Measurements from ENCODE around the gene ORAI3.
"Not testable (repeated sequence)": the region's sequence is repeated elsewhere in the genome, so short reads cannot be mapped to it uniquely, and the experiment has no call there.

The ORAI3 gene

DNA sequence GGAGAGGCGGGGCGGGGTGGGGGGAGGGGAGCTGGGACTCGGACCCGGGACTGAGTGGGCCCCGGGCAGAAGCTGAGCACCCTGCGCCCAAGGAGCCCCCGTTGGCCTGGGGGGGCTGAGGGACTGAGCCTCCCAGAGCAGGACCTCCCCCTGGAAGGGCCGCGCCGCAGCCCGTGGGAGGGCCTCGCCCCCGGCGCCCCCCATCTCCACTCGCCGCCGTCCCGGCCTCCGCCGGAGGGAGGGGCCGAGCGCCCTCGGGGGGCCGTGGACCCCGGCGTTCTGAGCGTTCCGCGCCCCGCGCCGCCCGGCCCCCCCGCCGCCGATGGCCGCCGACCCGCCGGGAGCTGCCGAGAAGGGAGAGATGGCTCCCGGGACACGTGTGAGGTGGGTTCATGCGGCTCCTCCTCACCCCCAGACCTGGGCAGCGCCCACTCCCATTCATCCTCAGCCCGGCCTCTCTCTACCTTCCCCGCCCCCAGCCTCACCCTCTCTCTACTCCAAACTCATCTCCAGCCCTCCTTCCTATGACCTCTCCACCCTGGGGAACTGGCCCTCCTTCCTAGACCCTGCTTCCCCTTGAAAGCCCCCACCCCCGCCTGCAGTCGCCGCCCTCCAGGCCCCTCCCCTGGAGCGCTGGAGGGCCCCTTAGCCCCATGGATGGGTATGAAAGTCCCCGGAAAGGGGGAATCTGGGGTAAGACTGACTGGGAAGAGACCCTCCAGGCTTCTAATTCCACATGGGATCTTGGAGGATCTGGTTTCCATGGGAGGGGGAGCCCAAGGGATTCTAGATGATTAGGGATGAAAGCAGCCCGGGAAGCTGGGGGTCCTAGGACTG lies 24.6 kb upstream of the ORAI3 start:
- DNase-seq = no peak

DNA sequence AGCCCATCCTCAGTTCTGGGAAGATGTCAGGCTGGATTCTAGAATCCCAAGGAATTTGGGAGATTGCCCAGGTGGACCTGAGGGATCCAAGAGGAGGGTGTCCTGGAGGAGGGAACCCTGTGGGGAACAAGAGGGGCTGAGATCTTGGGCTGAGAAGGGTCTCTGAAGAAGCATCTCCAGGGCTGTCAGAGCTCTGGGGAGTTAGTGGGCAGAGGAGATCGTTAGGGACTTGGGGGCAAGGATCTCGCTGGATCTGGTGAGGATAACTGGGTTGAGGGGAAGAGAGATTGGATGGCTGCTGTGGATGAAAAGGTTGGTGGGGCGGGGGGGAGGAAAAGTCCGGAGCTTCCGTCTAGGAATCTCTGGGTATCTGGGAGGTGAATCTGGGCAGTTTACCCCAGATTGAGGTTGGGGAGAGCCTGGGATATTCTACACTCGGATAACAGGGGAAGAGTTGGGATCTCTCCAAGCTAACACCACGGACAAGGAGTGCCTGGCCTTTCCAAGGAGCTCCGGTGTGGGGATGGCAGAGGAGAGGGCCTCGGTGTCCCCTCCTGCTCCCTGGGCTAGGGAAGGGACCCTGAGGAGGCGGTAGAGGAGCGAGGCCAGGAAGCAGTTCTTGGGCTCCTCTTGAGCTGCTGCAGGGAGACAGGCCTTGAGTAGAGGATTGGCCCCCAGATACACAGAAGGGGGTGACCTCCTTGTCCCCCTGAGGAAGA lies 23.8 kb upstream of the ORAI3 start:
- no peak for DNase-seq

DNA sequence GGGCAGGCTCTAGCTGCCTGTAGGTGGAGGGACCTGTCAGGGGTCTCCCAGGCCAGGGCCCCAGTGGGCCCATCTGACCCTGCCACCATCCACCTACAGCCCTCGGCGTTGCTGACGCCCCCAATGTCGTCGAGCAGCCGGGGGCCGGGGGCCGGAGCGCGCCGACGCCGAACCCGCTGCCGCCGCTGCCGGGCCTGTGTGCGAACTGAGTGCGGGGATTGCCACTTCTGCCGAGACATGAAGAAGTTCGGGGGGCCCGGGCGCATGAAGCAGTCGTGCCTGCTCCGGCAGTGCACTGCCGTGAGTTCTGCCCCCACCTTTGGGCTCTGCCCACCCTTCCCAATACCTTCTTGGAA lies 23.3 kb upstream of the ORAI3 start:
- no peak for DNase-seq

DNA sequence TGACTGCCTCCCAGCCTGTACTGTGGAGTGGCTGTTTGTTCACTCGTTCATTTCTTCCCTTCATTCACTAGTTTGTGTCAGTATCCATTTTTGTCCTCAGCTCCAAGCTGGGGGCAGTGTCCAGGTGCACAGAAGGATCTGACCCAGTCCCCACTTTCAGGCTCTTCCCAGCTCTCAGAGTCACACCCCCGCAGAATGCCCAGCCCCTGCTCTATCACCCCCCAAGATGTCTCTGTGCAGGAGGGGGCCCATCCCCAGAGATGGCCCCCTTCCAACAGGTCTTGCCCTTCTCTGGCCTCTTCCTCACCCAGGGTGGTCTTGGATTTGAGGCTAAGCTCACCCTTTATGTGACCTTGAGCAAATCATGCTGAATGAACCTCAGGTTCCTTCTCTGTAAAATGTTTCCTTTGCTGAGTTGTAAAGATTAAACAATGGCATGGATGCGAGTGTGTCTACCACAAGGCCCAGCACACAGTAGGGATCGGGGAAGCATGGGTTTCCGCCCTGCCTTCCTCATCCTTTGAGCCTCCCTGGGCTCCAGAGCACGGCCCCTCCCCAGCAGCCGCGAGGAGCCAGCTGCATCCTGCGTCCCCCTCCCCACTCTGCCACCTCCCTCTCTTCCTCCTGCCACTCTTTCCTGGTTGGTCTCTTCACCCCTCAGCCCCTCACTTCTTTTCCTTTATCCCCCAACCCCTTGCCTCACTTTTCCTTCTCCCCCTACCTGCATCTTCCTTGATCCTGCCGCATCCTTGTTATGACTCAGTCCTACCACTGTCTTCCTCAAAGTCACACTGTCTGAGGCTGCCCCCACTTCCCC lies 22.7 kb upstream of the ORAI3 start:
- no peak for DNase-seq

DNA sequence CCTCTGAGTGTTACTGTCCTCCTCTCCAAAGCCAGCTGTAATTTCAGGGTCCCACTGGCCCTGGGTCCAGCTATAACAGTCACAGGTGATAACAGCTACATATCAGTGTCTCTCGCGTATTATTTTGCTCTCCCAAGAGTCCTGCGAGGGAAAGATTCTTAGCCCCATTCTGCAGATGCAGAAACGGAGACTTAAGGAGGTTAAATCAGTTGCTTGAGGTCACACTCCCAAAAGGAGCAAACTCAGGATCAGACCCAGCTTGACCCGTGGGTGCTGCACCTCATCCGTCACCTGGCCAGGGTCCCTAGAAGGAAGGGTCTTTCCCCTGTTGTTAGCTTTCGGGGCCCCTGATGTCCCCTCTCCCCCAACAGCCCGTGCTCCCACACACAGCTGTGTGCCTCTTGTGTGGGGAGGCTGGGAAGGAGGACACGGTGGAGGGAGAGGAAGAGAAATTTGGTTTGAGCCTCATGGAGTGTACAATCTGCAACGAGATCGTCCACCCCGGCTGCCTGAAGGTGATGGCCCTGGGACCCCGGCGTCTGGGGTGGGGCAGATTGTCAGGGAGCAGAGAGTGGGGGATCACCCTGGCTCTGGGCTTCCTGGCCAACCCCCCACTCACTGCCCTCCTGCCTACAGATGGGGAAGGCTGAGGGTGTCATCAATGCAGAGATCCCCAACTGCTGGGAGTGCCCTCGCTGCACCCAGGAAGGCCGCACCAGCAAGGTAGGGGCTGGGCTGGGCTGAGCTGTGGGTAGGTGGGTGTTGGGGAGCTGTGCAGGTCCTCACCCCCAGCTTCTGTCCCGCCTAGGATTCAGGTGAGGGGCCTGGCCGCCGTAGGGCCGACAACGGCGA lies 21.7 kb upstream of the ORAI3 start:
- no peak for DNase-seq

DNA sequence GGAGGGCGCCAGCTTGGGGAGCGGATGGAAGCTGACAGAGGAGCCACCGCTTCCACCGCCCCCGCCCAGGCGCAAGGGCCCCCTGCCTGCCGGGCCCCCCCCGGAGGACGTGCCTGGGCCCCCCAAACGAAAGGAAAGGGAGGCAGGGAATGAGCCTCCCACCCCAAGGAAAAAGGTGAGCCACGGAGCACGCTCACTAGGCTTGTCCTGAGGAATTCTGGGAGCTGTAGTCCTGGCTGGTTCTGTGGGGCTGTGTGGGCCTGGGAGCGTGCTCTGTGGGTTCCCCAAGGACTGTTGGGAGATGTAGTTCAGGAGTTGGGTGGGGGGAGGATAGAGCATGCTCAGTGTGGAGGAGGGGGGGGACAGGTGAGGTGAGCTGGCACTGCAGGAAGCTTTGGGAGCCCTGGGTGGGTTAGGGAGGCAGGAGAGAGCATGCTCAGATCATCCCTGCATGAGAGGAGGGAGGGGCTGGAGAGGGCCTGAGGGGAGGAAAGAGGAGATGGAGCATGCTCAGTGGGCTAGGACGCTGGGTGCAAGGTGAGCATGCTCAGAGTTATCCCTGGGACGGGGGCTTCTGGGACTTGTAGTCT lies 21.0 kb upstream of the ORAI3 start:
- peak; percentile 54 for DNase-seq

DNA sequence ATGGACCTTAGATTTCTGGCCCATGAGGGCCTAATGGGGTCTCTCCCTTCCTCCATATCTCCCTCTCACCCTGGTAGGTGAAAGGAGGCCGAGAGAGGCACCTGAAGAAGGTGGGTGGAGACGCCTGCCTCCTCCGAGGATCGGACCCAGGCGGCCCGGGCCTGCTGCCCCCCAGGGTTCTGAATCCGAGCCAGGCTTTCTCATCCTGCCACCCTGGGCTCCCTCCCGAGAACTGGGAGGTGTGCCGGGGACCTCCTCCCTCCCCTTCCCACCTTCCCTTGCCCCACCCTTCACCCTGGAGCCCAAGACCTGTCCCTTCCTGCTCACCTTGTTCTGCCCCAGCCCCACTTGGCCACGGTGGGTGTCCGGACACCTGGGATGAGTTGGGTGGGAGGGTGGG lies 20.5 kb upstream of the ORAI3 start:
- DNase-seq = no peak

DNA sequence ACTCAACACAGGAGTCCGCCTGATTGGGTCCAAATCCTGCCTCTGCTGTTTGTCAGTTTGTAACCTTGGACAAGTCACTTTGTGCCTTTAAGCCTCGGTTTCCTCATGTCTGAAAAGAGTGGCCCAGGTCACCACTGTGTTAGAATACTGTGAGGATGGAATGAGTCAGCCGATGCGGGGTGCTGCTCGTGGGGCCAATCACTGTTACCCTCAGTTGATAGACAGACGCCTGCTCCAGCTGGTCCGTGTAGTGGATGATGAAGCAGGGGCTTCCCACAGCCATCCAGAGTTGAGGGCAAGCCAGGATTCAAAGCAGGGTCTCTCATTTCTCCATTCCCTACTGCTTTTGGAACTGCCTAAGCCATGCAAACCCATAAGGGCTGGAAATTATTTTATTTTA lies 19.7 kb upstream of the ORAI3 start:
- DNase-seq = no peak

DNA sequence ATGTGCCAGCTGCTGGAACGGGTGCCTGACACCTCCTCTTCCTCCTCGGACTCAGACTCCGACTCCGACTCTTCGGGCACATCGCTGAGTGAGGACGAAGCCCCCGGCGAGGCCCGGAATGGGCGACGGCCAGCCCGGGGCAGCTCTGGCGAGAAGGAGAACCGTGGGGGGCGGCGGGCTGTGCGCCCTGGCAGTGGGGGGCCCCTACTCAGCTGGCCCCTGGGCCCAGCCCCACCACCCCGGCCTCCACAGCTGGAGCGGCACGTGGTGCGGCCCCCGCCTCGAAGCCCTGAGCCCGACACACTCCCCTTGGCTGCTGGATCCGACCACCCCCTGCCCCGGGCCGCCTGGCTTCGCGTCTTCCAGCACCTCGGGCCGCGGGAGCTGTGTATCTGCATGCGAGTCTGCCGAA lies 18.7 kb upstream of the ORAI3 start:
- DNase-seq = no peak

DNA sequence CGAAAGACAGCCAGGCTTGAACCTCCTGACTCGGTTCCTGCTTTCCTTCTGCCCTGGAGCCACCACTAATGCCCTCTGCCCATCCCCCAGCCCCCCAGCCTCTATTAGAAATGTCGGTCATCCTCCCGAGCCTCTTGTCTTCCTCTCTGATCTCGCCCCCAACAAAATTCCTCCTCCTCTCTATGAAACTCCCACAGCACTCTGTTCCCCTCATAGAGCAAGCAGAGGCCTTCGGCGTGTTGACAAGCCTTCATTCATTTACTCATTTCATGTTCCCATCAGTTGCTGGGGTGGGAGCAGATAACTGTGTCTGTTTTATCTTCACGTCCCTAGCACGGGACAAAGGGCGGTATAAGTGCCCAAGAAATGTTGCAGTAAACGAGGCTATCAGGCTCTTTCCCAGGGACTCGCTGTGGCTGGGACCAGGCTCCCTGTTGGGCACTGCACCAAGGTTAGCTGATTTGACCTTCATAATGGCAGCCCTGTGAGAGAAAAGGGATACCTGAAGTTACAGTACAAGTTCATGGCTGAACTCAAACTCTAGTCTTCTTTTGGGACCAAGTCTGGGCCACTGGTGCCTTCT lies 17.7 kb upstream of the ORAI3 start:
- DNase-seq = no peak

DNA sequence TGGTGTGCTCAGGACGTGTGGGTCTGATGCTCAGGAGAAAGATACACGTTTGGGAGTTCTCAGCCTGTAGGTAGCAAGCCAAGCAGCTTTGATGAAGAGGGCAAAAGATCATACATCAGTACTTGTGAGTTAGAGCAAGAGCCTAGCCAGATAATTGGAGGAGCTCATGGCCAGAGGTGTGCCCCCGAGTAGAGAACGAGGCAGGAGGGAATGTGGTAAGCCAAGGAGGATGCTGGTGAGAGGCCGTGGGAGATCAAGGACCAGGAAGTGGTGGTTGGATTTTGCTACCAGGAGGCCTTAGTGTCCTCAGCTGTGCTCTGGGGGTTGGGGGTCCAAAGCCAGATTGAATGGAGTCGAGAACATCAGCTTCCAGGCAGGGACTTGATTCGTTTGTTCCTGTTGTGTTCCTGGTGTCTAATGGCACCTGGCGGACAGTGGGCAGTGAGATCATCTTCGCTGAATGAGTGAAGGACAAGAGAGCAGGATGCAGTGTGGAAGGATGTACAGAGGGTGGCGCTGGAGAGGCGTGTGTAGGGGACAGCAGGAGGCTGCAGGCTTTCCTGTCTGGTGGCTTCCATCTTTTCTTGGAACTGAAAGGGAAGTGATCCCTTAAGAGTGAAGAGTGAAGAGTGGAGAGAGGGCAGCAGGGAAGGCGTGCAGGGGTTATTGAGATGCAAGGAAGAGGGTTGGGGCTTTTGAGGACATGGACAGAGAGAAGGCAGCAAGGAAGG lies 13.9 kb upstream of the ORAI3 start:
- DNase-seq = peak; percentile 47

DNA sequence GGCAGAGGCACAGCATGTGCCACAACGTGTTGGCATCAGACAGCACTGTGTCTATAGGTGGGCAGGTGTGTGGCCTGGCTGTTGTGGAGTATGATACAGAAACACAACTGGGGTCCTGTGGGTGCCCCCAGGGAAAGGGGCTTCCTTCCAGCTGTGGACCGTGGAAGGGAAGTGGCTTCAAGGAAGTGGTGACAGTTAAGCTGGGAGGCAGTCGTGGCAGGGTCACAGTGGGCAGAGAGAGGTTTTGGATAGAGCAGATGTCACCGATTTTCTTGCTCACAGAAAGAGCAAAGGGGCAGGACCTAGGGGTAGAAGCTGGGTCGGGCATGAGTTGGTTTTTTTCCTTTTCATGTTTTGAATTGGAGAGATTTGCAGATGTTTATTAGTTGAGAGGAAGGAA lies 11.2 kb upstream of the ORAI3 start:
- no peak for DNase-seq

DNA sequence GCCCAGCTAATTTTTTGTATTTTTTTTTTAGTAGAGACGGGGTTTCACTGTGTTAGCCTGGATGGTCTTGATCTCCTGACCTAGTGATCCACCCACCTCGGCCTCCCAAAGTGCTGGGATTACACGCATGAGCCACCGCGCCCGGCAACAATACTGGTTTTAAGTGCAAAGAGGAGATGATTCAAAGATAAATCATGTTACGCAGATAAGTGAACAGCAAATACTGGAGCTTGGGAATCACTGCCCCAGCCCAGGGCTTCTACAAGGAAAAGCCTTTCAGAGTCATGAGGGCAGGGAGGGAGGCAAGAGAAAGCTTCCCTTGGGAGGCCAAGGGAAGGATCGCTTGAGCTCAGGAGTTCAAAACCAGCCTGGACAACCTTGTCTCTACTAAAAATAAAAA lies 9.3 kb upstream of the ORAI3 start:
- DNase-seq = not testable (repeated sequence)

DNA sequence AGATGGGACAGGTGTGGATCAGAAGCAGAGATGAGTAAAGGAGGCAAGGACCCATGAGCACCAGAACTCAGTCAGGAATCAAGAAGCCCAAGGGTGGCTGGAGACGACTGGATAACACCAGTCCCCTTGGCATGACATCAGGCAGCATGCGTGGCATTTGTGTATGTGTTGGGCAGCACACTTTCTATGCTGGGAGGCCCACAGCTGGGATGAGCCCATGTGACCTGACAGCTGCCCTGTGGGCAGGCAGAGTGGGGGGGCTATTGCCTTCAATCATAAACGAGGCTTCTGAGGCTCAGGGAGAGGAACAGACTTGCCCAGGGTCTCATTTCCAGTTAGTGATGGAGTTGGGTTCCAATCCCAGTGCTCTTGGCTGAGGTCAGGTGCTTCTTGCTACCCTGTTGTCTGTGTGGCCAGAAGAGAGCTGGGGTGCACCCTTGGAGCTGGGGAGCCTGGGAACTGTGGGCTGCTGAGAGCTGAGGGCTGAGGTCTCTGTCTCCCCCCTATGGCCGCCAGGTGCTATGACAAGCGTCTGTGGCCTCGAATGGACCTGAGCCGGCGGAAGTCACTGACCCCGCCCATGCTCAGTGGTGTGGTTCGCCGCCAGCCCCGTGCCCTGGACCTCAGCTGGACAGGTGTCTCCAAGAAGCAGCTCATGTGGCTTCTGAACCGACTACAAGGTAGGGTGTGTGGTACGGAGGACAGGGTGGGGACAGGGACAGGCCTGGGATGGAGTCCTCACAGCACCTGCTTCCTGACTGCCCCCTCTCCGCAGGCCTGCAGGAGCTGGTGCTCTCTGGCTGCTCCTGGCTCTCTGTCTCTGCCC lies 7.1 kb upstream of the ORAI3 start:
- DNase-seq = peak; percentile 73

DNA sequence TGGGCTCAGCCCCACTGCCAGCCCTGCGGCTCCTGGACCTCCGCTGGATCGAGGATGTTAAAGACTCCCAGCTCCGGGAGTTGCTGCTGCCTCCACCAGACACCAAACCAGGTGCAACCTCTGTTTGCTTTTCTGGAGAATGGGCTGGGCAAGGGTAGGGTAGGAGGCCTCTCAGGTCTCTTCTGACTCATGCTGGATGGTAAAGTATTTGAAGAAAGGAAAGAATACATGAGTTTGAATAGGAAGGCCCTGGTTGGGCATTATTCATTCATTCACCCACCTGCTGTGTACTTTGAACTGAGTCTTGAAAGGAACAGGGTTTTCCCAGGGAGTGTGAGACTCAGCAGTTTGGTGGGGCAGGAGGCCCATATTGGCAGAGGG lies 6.5 kb upstream of the ORAI3 start:
- DNase-seq = no peak

DNA sequence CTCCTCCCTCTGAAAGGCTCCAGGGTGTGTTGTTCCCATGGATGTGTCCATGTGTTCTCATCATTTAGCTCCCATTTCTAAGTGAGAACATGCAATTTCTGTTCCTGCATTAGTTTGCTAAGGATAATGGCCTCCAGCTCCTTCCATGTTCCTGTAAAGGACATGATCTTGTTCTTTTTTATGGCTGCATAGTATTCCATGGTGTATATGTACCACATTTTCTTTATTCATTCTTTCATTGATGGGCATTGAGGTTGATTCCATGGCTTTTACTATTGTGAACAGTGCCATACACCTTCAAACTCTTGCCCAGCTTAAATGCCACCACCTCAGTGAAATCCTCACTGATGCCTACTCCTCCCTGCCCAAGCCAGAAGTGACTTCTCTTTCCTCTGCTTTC lies 4.5 kb upstream of the ORAI3 start:
- DNase-seq = no peak

DNA sequence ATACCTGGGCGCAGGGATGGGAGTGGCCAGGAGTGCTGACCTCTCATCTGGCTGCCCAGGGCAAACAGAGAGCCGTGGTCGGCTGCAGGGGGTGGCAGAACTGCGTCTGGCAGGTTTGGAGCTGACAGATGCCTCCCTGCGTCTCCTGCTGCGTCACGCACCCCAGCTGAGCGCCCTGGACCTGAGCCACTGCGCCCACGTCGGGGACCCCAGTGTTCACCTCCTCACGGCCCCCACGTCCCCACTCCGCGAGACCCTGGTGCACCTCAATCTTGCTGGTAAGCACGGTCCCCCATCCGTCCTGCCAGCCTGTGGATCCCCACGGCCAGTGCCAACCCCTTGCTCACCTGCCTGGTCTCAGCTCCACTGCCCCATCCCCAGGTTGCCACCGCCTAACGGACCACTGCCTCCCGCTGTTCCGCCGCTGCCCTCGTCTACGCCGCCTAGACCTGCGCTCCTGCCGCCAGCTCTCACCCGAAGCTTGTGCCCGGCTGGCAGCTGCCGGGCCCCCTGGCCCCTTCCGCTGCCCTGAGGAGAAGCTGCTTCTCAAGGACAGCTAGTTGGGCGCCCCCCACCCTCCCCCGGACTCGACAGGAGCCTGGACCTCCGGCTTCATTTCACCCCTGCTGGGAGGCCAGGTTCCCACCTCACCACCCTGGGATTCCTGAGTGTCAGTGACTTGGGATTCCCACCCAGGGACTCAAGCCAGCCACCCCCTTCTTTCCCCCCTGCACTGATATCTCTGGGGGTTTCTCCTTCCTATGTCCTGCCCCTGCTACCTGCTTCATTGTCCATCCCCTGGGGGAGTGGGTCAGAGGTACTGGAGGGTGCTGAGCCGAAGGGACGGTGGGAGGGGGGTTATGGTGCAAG lies 2.0 kb upstream of the ORAI3 start:
- DNase-seq = no peak

DNA sequence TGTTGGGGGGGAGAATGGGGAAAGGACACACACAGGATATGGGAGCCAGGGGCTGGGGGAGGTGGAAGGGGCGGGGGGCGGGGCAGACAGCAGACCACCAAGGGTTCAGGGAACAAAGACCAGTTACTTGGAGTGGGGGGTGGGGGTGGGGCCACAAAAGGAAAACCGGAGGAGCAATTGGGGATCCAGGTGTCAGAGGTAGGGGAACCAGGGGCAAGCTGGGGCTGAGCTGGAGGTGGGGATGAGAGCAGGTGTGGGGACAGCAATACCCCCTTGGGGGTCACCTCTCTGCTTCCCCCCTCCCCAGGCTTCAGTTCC lies 1.4 kb upstream of the ORAI3 start:
- DNase-seq = no peak

DNA sequence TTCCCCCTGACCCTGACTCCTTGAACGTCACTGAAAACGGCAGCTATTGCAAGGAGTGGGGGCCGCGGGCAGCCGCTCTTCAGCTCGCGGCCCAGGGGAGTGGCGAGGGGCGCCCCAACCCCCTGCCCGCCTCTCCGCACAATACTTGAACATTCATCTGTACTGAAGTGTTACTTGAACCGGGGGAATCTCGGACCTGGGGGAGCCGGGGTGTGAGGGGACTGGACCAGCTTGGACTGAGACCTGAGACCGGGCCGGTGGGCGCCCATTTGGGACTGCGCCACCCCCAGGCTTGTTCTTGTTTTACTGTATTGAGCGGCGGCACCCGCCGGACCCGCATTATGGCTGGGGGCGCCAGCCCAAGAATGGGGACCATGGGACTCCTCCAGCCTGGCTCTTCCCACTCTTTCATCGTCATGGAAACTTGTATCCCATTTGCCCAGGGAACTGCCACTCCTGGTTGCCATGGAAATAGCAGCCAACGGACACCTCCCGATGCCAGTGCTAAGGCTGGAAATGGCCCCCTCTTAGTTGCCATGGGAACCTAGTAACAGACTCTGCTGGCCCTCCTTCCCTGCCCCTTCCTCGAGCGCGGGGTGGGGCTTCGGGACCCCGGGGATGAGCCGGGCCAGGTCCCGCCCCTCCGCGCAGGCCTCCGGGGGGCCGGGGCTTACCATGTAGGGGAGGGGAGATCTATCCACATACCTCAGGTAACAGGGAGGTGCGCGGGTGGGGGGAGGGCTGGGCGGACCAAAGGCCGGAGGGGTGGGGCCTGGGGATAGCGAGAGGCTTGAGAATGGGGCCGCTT lies 805 bp upstream of the ORAI3 start:
- DNase-seq = no peak
